ENCODE data around the gene METTL26.

Gene METTL26

DNA sequence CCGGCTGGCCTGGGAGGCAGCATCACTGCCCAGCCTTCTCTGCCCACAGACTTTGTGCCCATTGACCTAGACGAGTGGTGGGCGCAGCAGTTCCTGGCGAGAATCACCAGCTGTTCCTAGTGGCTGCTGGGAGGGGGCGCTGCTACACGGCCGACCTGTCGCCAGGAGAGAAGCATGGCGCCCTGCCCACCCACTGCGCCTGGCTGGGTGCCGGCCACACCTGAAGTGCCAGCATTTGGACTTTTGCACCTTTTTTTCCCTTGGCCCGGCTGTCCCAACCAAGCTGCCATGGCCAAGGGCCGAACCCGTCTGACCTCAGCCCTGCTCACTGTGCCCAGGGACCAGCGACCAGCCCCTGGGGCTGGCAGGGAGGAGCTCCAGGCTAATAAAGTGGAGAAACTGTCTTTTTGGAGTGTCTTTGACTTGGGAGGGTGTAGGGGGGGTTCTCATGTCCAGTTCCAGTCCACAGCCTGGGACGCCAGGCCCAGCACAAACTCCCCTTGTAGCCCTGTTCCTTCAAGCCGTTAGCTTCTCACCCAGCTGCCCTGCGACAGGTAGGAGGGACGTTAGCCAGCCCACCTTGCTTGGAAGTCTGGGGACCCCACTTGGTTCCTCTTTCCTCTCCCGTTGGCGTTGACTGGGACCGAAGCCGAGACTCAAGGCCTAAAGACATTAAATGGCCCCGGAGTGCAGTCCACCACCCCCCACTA lies 12.1 kb upstream of the METTL26 start:
- DNase-seq (ENCODE audit: extremely low read depth, low read depth), result no peak
- H3K4me3 ChIP-seq (replicated peaks; ENCODE audit: low read depth, low read length), result peak overlapping the region; percentile 60
- TF ChIP-seq, protein P1, sequence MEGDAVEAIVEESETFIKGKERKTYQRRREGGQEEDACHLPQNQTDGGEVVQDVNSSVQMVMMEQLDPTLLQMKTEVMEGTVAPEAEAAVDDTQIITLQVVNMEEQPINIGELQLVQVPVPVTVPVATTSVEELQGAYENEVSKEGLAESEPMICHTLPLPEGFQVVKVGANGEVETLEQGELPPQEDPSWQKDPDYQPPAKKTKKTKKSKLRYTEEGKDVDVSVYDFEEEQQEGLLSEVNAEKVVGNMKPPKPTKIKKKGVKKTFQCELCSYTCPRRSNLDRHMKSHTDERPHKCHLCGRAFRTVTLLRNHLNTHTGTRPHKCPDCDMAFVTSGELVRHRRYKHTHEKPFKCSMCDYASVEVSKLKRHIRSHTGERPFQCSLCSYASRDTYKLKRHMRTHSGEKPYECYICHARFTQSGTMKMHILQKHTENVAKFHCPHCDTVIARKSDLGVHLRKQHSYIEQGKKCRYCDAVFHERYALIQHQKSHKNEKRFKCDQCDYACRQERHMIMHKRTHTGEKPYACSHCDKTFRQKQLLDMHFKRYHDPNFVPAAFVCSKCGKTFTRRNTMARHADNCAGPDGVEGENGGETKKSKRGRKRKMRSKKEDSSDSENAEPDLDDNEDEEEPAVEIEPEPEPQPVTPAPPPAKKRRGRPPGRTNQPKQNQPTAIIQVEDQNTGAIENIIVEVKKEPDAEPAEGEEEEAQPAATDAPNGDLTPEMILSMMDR (IDR thresholded peaks at IDR 0.05; ENCODE audit: low read depth, low read length, missing control alignments), result peak; percentile 49

GRCh38 chr16:647173-647902 lies 11.2 kb upstream of the METTL26 start:
- DNase-seq (ENCODE audit: extremely low read depth, low read depth), result no peak
- H3K4me3 ChIP-seq (replicated peaks; ENCODE audit: low read depth, low read length), result 0 out of 2 replicates have a peak overlapping the region, but pooled peaks have one; percentile 60
- TF ChIP-seq, protein P1 (IDR thresholded peaks at IDR 0.05; ENCODE audit: low read depth, low read length, missing control alignments), result no peak

DNA sequence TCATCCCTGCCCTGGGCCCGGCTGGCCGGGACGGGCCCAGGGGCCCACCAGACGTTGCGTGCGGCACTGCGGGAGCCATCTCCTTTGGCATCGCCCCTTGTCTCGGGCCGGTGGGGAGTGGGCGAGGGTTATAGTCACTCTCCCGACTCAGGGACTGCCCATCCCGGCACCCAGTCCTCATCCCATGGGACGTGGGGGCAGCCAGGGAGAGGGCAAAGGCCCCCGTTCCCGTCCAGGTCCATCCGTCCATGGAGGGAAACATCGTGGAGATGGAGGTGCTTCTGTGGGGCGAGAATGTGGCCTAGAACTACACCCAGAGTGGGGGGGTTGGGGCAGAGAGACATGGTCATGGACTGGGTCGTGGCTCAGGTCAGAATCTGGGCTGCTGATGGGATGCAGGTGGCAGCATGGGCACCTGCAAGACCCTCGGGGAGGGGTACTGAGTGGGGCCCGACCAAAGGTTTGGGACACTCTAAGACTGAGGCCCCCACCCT lies 10.6 kb upstream of the METTL26 start:
- DNase-seq (ENCODE audit: extremely low read depth, low read depth), result no peak
- TF ChIP-seq, protein P1 (IDR thresholded peaks at IDR 0.05; ENCODE audit: low read depth, low read length, missing control alignments), result no peak
- no peak overlapping the region for H3K4me3 ChIP-seq (replicated peaks; ENCODE audit: low read depth, low read length)

- no peak for DNase-seq (ENCODE audit: extremely low read depth, low read depth)
- TF ChIP-seq, protein P1 (IDR thresholded peaks at IDR 0.05; ENCODE audit: low read depth, low read length, missing control alignments), result no peak
- H3K4me3 ChIP-seq (replicated peaks; ENCODE audit: low read depth, low read length), result no peak overlapping the region
These were observed 10.0 kb upstream of the METTL26 start for GRCh38 chr16:645852-646678.

DNA sequence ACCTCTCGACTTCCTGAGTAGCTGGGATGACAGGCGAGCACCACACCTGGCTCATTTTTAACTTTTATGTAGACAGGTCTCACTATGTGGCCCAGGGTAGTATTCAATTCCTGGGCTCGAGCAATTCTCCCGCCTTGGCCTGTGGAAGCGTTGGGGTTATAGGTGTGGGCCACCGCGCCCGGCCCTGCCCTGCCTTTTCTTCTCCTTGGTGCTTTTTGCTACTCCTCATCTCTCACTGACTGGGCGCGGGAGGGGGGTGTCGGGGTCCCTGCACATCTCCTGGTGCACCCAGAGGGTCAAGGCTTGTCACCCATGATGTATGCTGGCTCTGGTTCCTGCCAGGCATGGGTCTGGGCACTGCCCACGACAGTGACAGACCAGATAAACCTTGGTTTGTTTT lies 8.5 kb upstream of the METTL26 start:
- DNase-seq (ENCODE audit: extremely low read depth, low read depth), result no peak
- TF ChIP-seq, protein P1 (IDR thresholded peaks at IDR 0.05; ENCODE audit: low read depth, low read length, missing control alignments), result no peak
- H3K4me3 ChIP-seq (replicated peaks; ENCODE audit: low read depth, low read length), result no peak overlapping the region

DNA sequence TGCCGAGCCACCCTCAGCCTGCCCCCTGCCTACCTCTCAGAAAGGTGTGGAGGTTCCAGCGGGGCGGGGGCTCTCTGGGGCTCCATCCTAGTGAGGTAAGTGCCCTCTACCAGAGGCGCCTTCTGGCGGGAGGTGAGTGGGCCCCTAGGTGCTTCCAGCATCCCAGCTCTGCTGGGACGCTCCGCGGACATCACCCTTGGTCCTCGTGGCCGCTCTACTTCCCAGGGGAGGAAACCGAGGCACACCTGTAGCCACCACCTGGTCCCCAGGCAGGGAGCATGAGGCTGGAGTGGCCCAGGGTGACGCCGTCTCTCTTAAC lies 6.9 kb upstream of the METTL26 start:
- peak overlapping the region; percentile 55 for H3K4me3 ChIP-seq (replicated peaks; ENCODE audit: low read depth, low read length)
- TF ChIP-seq, protein P1 (IDR thresholded peaks at IDR 0.05; ENCODE audit: low read depth, low read length, missing control alignments), result no peak
- no peak for DNase-seq (ENCODE audit: extremely low read depth, low read depth)
